Effector CD8-positive, alpha-beta T cell (primary cell): ENCODE results near the gene TEX19.
"Not testable (repeated sequence)": the region's sequence is repeated elsewhere in the genome, so short reads cannot be mapped to it uniquely, and the experiment has no call there.

Experiments used
- DNase-seq: peaks from one replicate; lab custom pipeline; 2025; lab: John Stamatoyannopoulos, UW

TEX19 gene

DNA sequence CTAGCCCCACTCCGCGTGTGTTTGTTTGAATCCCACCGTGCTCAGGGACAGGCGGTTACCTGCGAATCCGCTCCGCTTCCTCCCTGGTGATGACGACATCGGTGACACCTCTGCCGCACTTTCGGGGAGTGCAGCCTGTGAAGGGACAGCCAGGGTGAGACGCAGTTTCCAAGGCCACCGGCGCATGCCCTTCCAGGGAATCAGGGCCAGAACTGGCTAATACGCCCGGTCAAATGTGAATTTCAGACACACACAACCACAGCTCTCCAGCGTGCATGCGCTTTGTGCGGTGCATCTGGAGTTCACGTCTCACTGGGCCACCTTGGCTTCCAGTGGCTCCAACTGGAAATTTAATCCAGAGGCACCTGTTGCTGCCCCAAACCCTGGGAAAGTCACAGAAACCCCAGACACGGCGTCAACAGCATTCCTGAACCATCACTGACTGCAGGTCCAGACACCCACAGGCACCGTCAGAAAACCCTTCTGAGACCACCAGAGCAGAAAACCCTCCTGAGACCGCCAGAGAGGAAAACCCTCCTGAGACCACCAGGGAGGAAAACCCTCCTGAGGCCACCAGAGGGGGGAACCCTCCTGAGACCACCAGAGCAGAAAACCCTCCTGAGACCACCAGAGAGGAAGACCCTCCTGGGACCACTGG is 52.5 kb downstream of the TEX19 start:
- no peak for DNase-seq

DNA sequence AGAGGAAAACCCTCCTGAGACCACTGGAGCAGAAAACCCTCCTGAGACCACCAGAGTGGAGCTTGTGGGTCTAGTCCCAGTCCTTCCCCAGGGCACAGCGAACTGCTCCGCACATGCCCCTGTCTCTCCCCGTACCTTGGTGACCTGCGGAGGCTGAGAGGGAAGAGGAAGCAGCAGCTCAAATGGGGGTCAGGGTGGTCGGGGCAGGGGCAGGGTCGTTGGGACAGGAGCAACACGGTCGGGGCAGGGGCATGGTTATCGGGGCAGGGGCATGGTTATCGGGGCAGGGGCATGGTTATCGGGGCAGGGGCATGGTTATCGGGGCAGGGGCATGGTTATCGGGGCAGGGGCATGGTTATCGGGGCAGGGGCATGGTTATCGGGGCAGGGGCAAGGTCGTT is 53.0 kb downstream of the TEX19 start:
- not testable (repeated sequence) for DNase-seq

DNA sequence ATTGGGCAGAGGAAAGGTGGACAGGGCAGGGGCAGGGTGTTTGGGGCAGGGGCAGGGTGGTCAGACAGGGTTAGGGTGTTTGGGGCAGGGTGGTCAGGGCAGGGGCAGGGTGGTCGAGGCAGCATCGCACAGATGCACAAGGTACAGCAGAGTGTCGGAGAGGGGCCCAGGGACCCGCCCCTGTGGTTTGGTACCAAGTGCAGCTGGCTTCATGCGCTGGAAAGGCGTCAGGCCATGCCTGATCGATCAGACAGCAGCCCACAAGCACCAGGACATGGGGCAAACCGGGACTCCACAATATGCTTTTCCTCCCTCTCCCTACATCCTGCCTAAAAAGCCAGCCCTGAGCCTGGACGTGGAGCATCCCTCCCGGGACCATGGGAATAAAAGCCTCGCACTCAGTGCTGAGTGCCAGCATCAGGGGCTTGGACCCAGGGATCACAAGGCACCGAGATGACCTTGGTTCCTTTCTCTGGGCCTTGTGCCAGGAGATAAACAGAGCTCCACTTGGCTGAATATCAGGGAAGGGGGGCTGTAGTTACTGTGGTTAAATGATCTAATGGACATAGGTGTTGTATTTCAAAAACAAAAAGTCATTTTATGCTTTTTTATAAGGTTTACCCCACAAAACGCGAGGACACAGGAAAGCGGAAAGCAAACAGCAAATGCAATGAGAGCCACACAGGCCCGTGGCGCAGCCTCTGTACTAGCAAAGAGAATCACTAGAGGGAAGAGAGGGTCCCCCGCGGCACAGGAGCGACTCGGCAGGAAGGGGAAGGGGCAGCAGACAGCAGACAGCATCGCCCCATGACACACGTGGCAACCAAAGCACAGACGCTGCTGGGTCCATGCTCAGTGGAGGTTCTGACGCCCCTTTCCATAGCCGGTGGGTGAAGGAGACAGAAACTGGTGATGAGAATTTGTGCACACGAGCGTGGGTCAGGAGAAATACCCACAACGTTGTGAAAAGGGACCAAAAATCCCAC is 53.8 kb downstream of the TEX19 start:
- DNase-seq = no peak
